DND-41 (cell line): ENCODE results near the gene ZNF3.
"Not testable (repeated sequence)": the region's sequence is repeated elsewhere in the genome, so short reads cannot be mapped to it uniquely, and the experiment has no call there.

ENCODE experiments used
- ATAC-seq: fragments of 200-7000 bp; cut with Tn5 transposase; 3 replicates; pipeline ENCODE4 v1.9.1; 2021; ENCODE audit warnings: low read depth; ENCODE audit not compliant: insufficient read depth
- DNase-seq: peaks from one replicate; pipeline ENCODE4 v3.0.0-alpha.2; 2020
- H2AFZ ChIP-seq: 2 replicates; pipeline ENCODE4 v1.6.0; 2012; ENCODE audit warnings: low read depth, low read length
- H3K27ac ChIP-seq: 2 replicates; pipeline ENCODE4 v1.5.1; 2012; ENCODE audit warnings: low read length, inconsistent platforms
- H3K27me3 ChIP-seq: fragments of 200-600 bp; sonication (generic); 2 replicates; pipeline ENCODE4 v1.6.0; 2012; ENCODE audit warnings: low read length, mild to moderate bottlenecking, inconsistent platforms; ENCODE audit not compliant: insufficient read depth, poor library complexity
- H3K36me3 ChIP-seq: 2 replicates; pipeline ENCODE4 v1.5.1; 2012; ENCODE audit warnings: low read length, inconsistent platforms; ENCODE audit not compliant: insufficient read depth
- H3K4me1 ChIP-seq: 2 replicates; pipeline ENCODE4 v1.5.1; 2012; ENCODE audit warnings: mild to moderate bottlenecking, low read length; ENCODE audit not compliant: insufficient read depth
- H3K4me2 ChIP-seq: 2 replicates; pipeline ENCODE4 v1.6.0; 2012; ENCODE audit warnings: mild to moderate bottlenecking, moderate library complexity, low read length, inconsistent platforms; ENCODE audit not compliant: insufficient read depth
- H3K4me3 ChIP-seq, 2 experiments: fragments of 200-600 bp in 1 of 2; shearing (Covaris generic) in 1 of 2; 2 replicates each; pipeline ENCODE4 v1.5.1; 2012 to 2016; ENCODE audit warnings: inconsistent platforms in 2 of 2, low read length in 2 of 2, mild to moderate bottlenecking in 2 of 2, low read depth in 1 of 2, moderate library complexity in 1 of 2
- H3K79me2 ChIP-seq: 2 replicates; pipeline ENCODE4 v1.6.0; 2012; ENCODE audit warnings: low read length, inconsistent platforms; ENCODE audit not compliant: insufficient read depth
- H3K9ac ChIP-seq: 2 replicates; pipeline ENCODE4 v1.6.0; 2012; ENCODE audit warnings: low read depth, mild to moderate bottlenecking, inconsistent platforms, low read length, moderate library complexity
- H3K9me3 ChIP-seq: 2 replicates; pipeline ENCODE4 v1.5.1; 2012; ENCODE audit warnings: low read length, moderate library complexity, mild to moderate bottlenecking, inconsistent platforms; ENCODE audit not compliant: insufficient read depth, severe bottlenecking
- H4K20me1 ChIP-seq: 2 replicates; pipeline ENCODE4 v1.6.0; 2012; ENCODE audit warnings: low read length; ENCODE audit not compliant: insufficient read depth
- CTCF ChIP-seq: IDR thresholded peaks from 2 replicates; pipeline ENCODE4 v1.5.1; 2012; ENCODE audit warnings: borderline replicate concordance, low read length, moderate library complexity, mild to moderate bottlenecking; ENCODE audit not compliant: poor library complexity, severe bottlenecking; ENCODE audit errors: extremely low read depth
- EZH2 ChIP-seq: IDR thresholded peaks from 3 replicates; pipeline ENCODE4 v1.6.1; 2012; ENCODE audit warnings: borderline replicate concordance, low read depth, mild to moderate bottlenecking, moderate library complexity, low read length, inconsistent platforms; ENCODE audit not compliant: severe bottlenecking

Gene ZNF3

GRCh38 chr7:100081535-100082102 lies at the start of gene ZNF3:
Gene ZNF3 (minus strand): TSS chr7:100081723. CDS start chr7:100077357, 4,366 bp downstream.
- Histone ChIP-seq H3K4me1 (peaks cover 34% of the 10 kb centered on the region), H3K4me2 (peak within 1 kb of the TSS; percentile 79), H3K4me3 (peak within 1 kb of the TSS; percentile 92), H3K36me3 (peaks cover 39% of the 10 kb centered on the region), H2AFZ (peak within 1 kb of the TSS; percentile 81), H3K27ac (peak within 1 kb of the TSS; percentile 87), H3K9ac (peak within 1 kb of the TSS; percentile 90), H3K79me2 (peaks cover 49% of the 10 kb centered on the region), H3K9me3 (no peaks in the 10 kb centered on the region), H3K27me3 (no peaks in the 10 kb centered on the region), H4K20me1 (peaks cover 21% of the 10 kb centered on the region)
- peak; percentile 99 for DNase-seq
- ATAC-seq = peak; percentile 96
- TF ChIP-seq CTCF (peak; percentile 95), EZH2 (no peak)

- H3K4me3 ChIP-seq = peak overlapping the region in 1 of 2 experiments; percentile 18; a peak in 1 of 4 replicates
- peak overlapping the region; percentile 54 for H3K4me2 ChIP-seq
- DNase-seq (peak; percentile 88), ATAC-seq (peak; percentile 32; the same call in 2 of the 3 replicates)
- no peaks in the 10 kb centered on the region for H4K20me1 ChIP-seq
- H3K4me1 ChIP-seq = peaks cover 32% of the 10 kb centered on the region
- H3K9me3 ChIP-seq = no peaks in the 10 kb centered on the region
- H3K27me3 ChIP-seq = no peaks in the 10 kb centered on the region
- peaks cover 10% of the 10 kb centered on the region for H3K79me2 ChIP-seq
- H2AFZ ChIP-seq = peak overlapping the region; percentile 76
- TF ChIP-seq CTCF (peak; percentile 90), EZH2 (no peak)
- no peak overlapping the region for H3K27ac ChIP-seq
- no peaks in the 10 kb centered on the region for H3K36me3 ChIP-seq
- H3K9ac ChIP-seq = peak overlapping the region; percentile 18
Observed at GRCh38 chr7:100130608-100131453, 49.3 kb upstream of the ZNF3 start.

- not testable (repeated sequence) for DNase-seq, H3K4me2 ChIP-seq, H2AFZ ChIP-seq
Observed at GRCh38 chr7:100130220-100130607, 48.7 kb upstream of the ZNF3 start.

GRCh38 chr7:100128637-100128963 lies 47.1 kb upstream of the ZNF3 start:
- H4K20me1 ChIP-seq = no peaks in the 10 kb centered on the region
- H3K79me2 ChIP-seq = peaks cover 28% of the 10 kb centered on the region
- peak overlapping the region in 1 of 2 experiments; percentile 96; a peak in 2 of 4 replicates for H3K4me3 ChIP-seq
- no peak for TF ChIP-seq EZH2
- TF ChIP-seq CTCF = no peak
- no peaks in the 10 kb centered on the region for H3K27me3 ChIP-seq
- no peak overlapping the region for H3K27ac ChIP-seq
- H3K36me3 ChIP-seq = peaks cover 11% of the 10 kb centered on the region
- H3K4me1 ChIP-seq = peaks cover 45% of the 10 kb centered on the region
- peak overlapping the region; percentile 92; the same call in 1 of the 2 replicates for H3K9ac ChIP-seq
- ATAC-seq = no peak
- peak overlapping the region; percentile 97 for H2AFZ ChIP-seq
- no peak for DNase-seq
- peak overlapping the region; percentile 100 for H3K4me2 ChIP-seq
- no peaks in the 10 kb centered on the region for H3K9me3 ChIP-seq

More at GRCh38 chr7:100130220-100130607, 48.7 kb upstream of the ZNF3 start:
- H4K20me1 ChIP-seq, H3K27me3 ChIP-seq, H3K27ac ChIP-seq, H3K36me3 ChIP-seq, ATAC-seq, H3K9ac ChIP-seq, H3K4me3 ChIP-seq, H3K9me3 ChIP-seq: not testable (repeated sequence)
- peaks cover 16% of the 10 kb centered on the region for H3K79me2 ChIP-seq
- peaks cover 38% of the 10 kb centered on the region for H3K4me1 ChIP-seq
